Measurements from ENCODE around the gene USH2A. TPM values are rescaled to one million over a fixed set of nuclear protein-coding genes. Genes with fewer than 3 reads are reported as not detected.
"Not testable (repeated sequence)": the region's sequence is repeated elsewhere in the genome, so short reads cannot be mapped to it uniquely, and the experiment has no call there.

The USH2A gene
- total and polyA plus RNA-seq, 8 donors = 0.03 to 0.06 (median 0.04) TPM; not detected in 2

GRCh38 chr1:216024546-216024945, 398.7 kb downstream of the USH2A start:
- intact Hi-C loops (cut with DNase I) = no loop called here
- H3K36me3 ChIP-seq = no peaks in the 10 kb centered on the region
- ATAC-seq (no peak), DNase-seq (no peak)
- H3K4me3 ChIP-seq = no peak overlapping the region
- no peaks in the 10 kb centered on the region for H3K9me3 ChIP-seq
- no peaks in the 10 kb centered on the region for H3K27me3 ChIP-seq
- no peaks in the 10 kb centered on the region for H3K4me1 ChIP-seq
- H3K27ac ChIP-seq = no peak overlapping the region
- no peak for TF ChIP-seq CTCF (IDR thresholded peaks at IDR 0.05)

GRCh38 chr1:216020743-216021345, 402.4 kb downstream of the USH2A start:
- no peak for TF ChIP-seq CTCF (IDR thresholded peaks at IDR 0.05)
- ATAC-seq (no peak), DNase-seq (no peak)
- intact Hi-C loops (cut with DNase I) = no loop called here
- Histone ChIP-seq H3K27ac (no peak overlapping the region), H3K27me3 (no peaks in the 10 kb centered on the region), H3K4me3 (no peak overlapping the region), H3K36me3 (no peaks in the 10 kb centered on the region), H3K9me3 (no peaks in the 10 kb centered on the region), H3K4me1 (no peaks in the 10 kb centered on the region)

- Histone ChIP-seq H3K4me1 (no peaks in the 10 kb centered on the region), H3K27ac (no peak overlapping the region), H3K36me3 (no peaks in the 10 kb centered on the region), H3K9me3 (no peaks in the 10 kb centered on the region), H3K27me3 (no peaks in the 10 kb centered on the region), H3K4me3 (no peak overlapping the region)
- intact Hi-C loops (cut with DNase I) = no loop called here
- no peak for ATAC-seq
- DNase-seq = no peak
- no peak for TF ChIP-seq CTCF (IDR thresholded peaks at IDR 0.05)
These were observed 408.1 kb downstream of the USH2A start for GRCh38 chr1:216015116-216015515.

GRCh38 chr1:216014086-216014485, 409.2 kb downstream of the USH2A start:
- TF ChIP-seq CTCF (IDR thresholded peaks at IDR 0.05) = no peak
- Histone ChIP-seq H3K4me3 (no peak overlapping the region), H3K27me3 (no peaks in the 10 kb centered on the region), H3K4me1 (no peaks in the 10 kb centered on the region), H3K36me3 (no peaks in the 10 kb centered on the region), H3K27ac (no peak overlapping the region), H3K9me3 (no peaks in the 10 kb centered on the region)
- DNase-seq (no peak), ATAC-seq (no peak)
- intact Hi-C loops (cut with DNase I) = no loop called here

GRCh38 chr1:216009456-216009855, 413.8 kb downstream of the USH2A start:
- H3K9me3 ChIP-seq; H3K27me3 ChIP-seq; H3K36me3 ChIP-seq; H3K4me3 ChIP-seq; intact Hi-C loops (cut with DNase I); DNase-seq; H3K27ac ChIP-seq; H3K4me1 ChIP-seq; ATAC-seq: not testable (repeated sequence)

- Histone ChIP-seq H3K27me3 (no peaks in the 10 kb centered on the region), H3K36me3 (no peaks in the 10 kb centered on the region), H3K4me1 (no peaks in the 10 kb centered on the region), H3K9me3 (no peaks in the 10 kb centered on the region), H3K27ac (no peak overlapping the region), H3K4me3 (no peak overlapping the region)
- no peak for ATAC-seq
- DNase-seq = no peak
- TF ChIP-seq CTCF (IDR thresholded peaks at IDR 0.05) = no peak
- intact Hi-C loops (cut with DNase I) = no loop called here
These were observed 417.3 kb downstream of the USH2A start for GRCh38 chr1:216005916-216006315.

Measured in left lung (tissue), 10 donors.